Heart left ventricle (tissue), 13 donors: Measurements from ENCODE around the gene ACE2.

Source experiments
- CTCF ChIP-seq, 12 donors: fragments of 200-600 bp; sonication (generic) in 4 of 12; IDR thresholded peaks; one replicate each; pipeline versions ENCODE4 v1.5.0 to v1.8.0; 2018 to 2022; ENCODE audit warnings: antibody characterized with exemption in 12 of 12, mild to moderate bottlenecking in 5 of 12
- POLR2A ChIP-seq, 2 donors: fragments of 450-650 bp; IDR thresholded peaks; one replicate each; pipeline ENCODE4 v1.6.1; 2017; ENCODE audit warnings: antibody characterized with exemption in 2 of 2, mild to moderate bottlenecking in 2 of 2, moderate library complexity in 2 of 2
- donor health status: ischemic (EF 13 %, LVEDD 7.1; RV severe dilation, severe dysfunction).
- donor health status: DM: no; HTN: yes; CAD: no.
- donor health status: DM: no; HTN: no; CAD: no.
- donor health status: ischemic (EF 25% LVEDD 6.9; RV normal size, moderate dysfunction).
- donor health status: ischemic (EF 25% LVEDD 5.7; RV mildly dilated, moderate dysfunction).
- donor health status: ischemic (EF 35%, LVEDD 5.7; RV mildly dilated, moderate dysfunction).
- donor health status: nonischemic (EF 11% LVEDD 7.7; RV severe dilation, severe dysfunction).
- donor health status: DM: yes; HTN: yes; CAD: no.
- donor health status: PGD.
- donor health status: ischemic (EF 29% LVEDD 5.4; RV normal size, mild dysfunction).
- donor health status: nonischemic (EF 23%, LVEDD 6.1; RV moderate dilation, normal function).

- TF ChIP-seq CTCF (IDR thresholded peaks at IDR 0.05) (no peak), POLR2A (IDR thresholded peaks at IDR 0.05) (no peak)
These were observed 26.7 kb downstream of the ACE2 start for GRCh38 chrX:15574017-15574416.
